GM12878 (cell line): ENCODE results near the gene MDK. TPM values are rescaled to one million over a fixed set of nuclear protein-coding genes. Genes with fewer than 3 reads are reported as not detected.
A peak's percentile ranks its signal among the peaks of the same experiment; 100 is the strongest.

Experiments used
- ATAC-seq: fragments of 200-7000 bp; cut with Tn5 transposase; 3 replicates; pipeline ENCODE4 v1.9.1; 2020; ENCODE audit warnings: mild to moderate bottlenecking, moderate library complexity
- BruUV-seq: library from RNA; stranded (reverse); fragments of 400-500 nt; replicated peaks from 2 replicates; lab custom pipeline; 2021; lab: Mats Ljungman, UMichigan
- CTCF ChIA-PET: fragments of 300-600 bp; sonication (Branson Sonifier 250); formaldehyde crosslinking; extraction: SDS; loops from one replicate; lab custom pipeline; 2021; ENCODE audit warnings: inconsistent platforms; lab: Yijun Ruan, JAX
- POLR2A ChIA-PET: fragments of 350-600 bp; formaldehyde crosslinking; extraction: SDS; loops from one replicate; lab custom pipeline; 2021; ENCODE audit warnings: inconsistent platforms; lab: Charles Lee
- RAD21 ChIA-PET: fragments of 300-600 bp; sonication (Branson Sonifier 250); formaldehyde crosslinking; loops from one replicate; lab custom pipeline; 2023; ENCODE audit warnings: antibody characterized with exemption; ENCODE audit not compliant: unreplicated experiment; lab: Charles Lee
- SMC1A ChIA-PET: fragments of 300-600 bp; sonication (Branson Sonifier 250); formaldehyde crosslinking; loops from one replicate; lab custom pipeline; 2023; ENCODE audit not compliant: unreplicated experiment, uncharacterized antibody; lab: Charles Lee
- DNase-seq: peaks from one replicate; pipeline ENCODE4 v3.0.0-alpha.2; 2011; ENCODE audit warnings: low read depth, low spot score
- FAIRE-seq: peaks from 3 replicates; lab custom pipeline; 2011; peaks lifted over from hg19 to GRCh38; lab: Jason Lieb, UNC
- H2AFZ ChIP-seq: 2 replicates; pipeline ENCODE4 v1.6.0; 2011; ENCODE audit warnings: low read depth, low read length, control low read depth; ENCODE audit not compliant: control insufficient read depth
- H3K27ac ChIP-seq: 2 replicates; pipeline ENCODE4 v1.5.1; 2011; ENCODE audit warnings: control low read depth; ENCODE audit not compliant: control insufficient read depth, insufficient read depth
- H3K27me3 ChIP-seq, 2 experiments: replicated peaks in 1 of 2; 2 replicates each; pipeline versions ENCODE4 v1.6.0 to v1.6.1; 2011; ENCODE audit warnings: low read length in 1 of 2; ENCODE audit not compliant: control insufficient read depth in 2 of 2, insufficient read depth in 2 of 2
- H3K36me3 ChIP-seq, 2 experiments: 2 replicates each; pipeline ENCODE4 v1.5.1; 2011; ENCODE audit warnings: low read length in 1 of 2; ENCODE audit not compliant: control insufficient read depth in 2 of 2, insufficient read depth in 2 of 2
- H3K4me1 ChIP-seq: 2 replicates; pipeline ENCODE4 v1.6.1; 2011; ENCODE audit warnings: mild to moderate bottlenecking, low read length, moderate library complexity, mixed read lengths; ENCODE audit not compliant: control insufficient read depth, insufficient read depth
- H3K4me2 ChIP-seq: 2 replicates; pipeline ENCODE4 v1.6.0; 2011; ENCODE audit warnings: control low read depth; ENCODE audit not compliant: control insufficient read depth, insufficient read depth
- H3K4me3 ChIP-seq: fragments of 200-600 bp; sonication (generic); 2 replicates; pipeline ENCODE4 v1.5.1; 2016
- H3K79me2 ChIP-seq: 2 replicates; pipeline ENCODE4 v1.6.0; 2011; ENCODE audit warnings: low read length; ENCODE audit not compliant: control insufficient read depth, insufficient read depth
- H3K9ac ChIP-seq: 2 replicates; pipeline ENCODE4 v1.8.0; 2011; ENCODE audit warnings: low read length, control low read depth, mixed read lengths; ENCODE audit not compliant: control insufficient read depth, insufficient read depth
- H3K9me3 ChIP-seq: replicated peaks from 3 replicates; pipeline ENCODE4 v1.5.1; 2011; ENCODE audit warnings: mild to moderate bottlenecking, low read length; ENCODE audit not compliant: control insufficient read depth, insufficient read depth
- H4K20me1 ChIP-seq: 2 replicates; pipeline ENCODE4 v1.6.0; 2011; ENCODE audit not compliant: control insufficient read depth, insufficient read depth
- BACH1 ChIP-seq: fragments of 450-650 bp; IDR thresholded peaks from 2 replicates; pipeline ENCODE4 v1.6.1; 2017; ENCODE audit warnings: mild to moderate bottlenecking, borderline replicate concordance
- EED ChIP-seq: sonication (generic); IDR thresholded peaks from 2 replicates; pipeline ENCODE4 v1.6.1; 2016; ENCODE audit warnings: antibody characterized with exemption, low read depth
- FOXM1 ChIP-seq: IDR thresholded peaks from 2 replicates; pipeline ENCODE4 v1.6.1; 2012; ENCODE audit warnings: low read depth, mild to moderate bottlenecking, inconsistent platforms, low read length, moderate library complexity
- IKZF2 ChIP-seq, 2 experiments: fragments of 450-650 bp; IDR thresholded peaks; 2 replicates each; pipeline ENCODE4 v1.6.1; 2017; ENCODE audit warnings: mild to moderate bottlenecking in 2 of 2, moderate library complexity in 2 of 2
- NFXL1 ChIP-seq: fragments of 450-650 bp; IDR thresholded peaks from 2 replicates; pipeline ENCODE4 v1.6.1; 2017; ENCODE audit warnings: antibody characterized with exemption, mild to moderate bottlenecking, borderline replicate concordance
- NFYA ChIP-seq: IDR thresholded peaks from 2 replicates; pipeline ENCODE4 v1.6.1; 2011; ENCODE audit warnings: low read depth, mild to moderate bottlenecking, low read length, improper control_type of control experiment, borderline replicate concordance
- SIX5 ChIP-seq: IDR thresholded peaks from 2 replicates; pipeline ENCODE4 v1.6.1; 2011; ENCODE audit warnings: mild to moderate bottlenecking, low read depth, low read length, moderate library complexity; ENCODE audit not compliant: severe bottlenecking
- WGBS: methylation state at CpG from one replicate; pipeline ENCODE4 v1.1.6; 2016; ENCODE audit warnings: low lambda C conversion rate; ENCODE audit not compliant: insufficient replicate concordance, insufficient coverage; ENCODE audit errors: missing lambda C conversion rate; 5-methylcytosine and 5-hydroxymethylcytosine counted together
- in situ Hi-C: fragments of 300-500 bp; cut with MboI; formaldehyde crosslinking; loops from 9 replicates; pipeline ENCODE4 v1.14.3; 2018; ENCODE audit warnings: mixed read lengths
- intact Hi-C: fragments of 100-400 bp; cut with micrococcal nuclease; formaldehyde crosslinking; loops from one replicate; pipeline ENCODE4 v1.14.2; 2022; ENCODE audit not compliant: unreplicated experiment
- polyA plus RNA-seq, 11 experiments: library from polyadenylated mRNA; depleted of rRNA in 4 of 11; unstranded in 6 of 11; stranded (reverse) in 5 of 11; fragments of >200 nt; fragmentation: Nextera tagmentation in 4 of 11; fragmentation: Illumina TruSeq in 1 of 11; extraction: Ambion mirVana in 4 of 11; extraction: Trizol in 1 of 11; gene quantifications; 1 replicate in 1 of 11; 2 replicates in 10 of 11; pipeline versions ENCODE4 v1.2.1 to v1.2.3, GENCODE V29; 2011 to 2016; ENCODE audit warnings: inconsistent platforms in 2 of 11, missing spikeins in 2 of 11, low read depth in 1 of 11
- total RNA-seq, 4 experiments: library from RNA; depleted of rRNA in 3 of 4; stranded (reverse); fragments of >200 nt in 3 of 4; fragmentation: Illumina TruSeq in 1 of 4; extraction: Trizol in 1 of 4; gene quantifications; 2 replicates each; pipeline versions ENCODE4 v1.2.1 to v1.2.3, GENCODE V29; 2013 to 2021
- TF ChIP-seq, protein P1 (sequence below): IDR thresholded peaks from 2 replicates; pipeline ENCODE4 v1.6.1; 2012; ENCODE audit warnings: low read depth, low read length, improper control_type of control experiment
- TF ChIP-seq, protein P2 (sequence below): IDR thresholded peaks from 2 replicates; pipeline ENCODE4 v1.6.1; 2011; ENCODE audit warnings: borderline replicate concordance, low read depth, mild to moderate bottlenecking, moderate library complexity, mixed read lengths, low read length; ENCODE audit not compliant: insufficient read depth; ENCODE audit errors: extremely low read length

The MDK gene
- total and polyA plus RNA-seq, 10 of the 15 experiments (the other 5 are each of a cell fraction or from before 2014, with no cell fraction given), result 0.77 to 17.8 (median 9.9) TPM

DNA sequence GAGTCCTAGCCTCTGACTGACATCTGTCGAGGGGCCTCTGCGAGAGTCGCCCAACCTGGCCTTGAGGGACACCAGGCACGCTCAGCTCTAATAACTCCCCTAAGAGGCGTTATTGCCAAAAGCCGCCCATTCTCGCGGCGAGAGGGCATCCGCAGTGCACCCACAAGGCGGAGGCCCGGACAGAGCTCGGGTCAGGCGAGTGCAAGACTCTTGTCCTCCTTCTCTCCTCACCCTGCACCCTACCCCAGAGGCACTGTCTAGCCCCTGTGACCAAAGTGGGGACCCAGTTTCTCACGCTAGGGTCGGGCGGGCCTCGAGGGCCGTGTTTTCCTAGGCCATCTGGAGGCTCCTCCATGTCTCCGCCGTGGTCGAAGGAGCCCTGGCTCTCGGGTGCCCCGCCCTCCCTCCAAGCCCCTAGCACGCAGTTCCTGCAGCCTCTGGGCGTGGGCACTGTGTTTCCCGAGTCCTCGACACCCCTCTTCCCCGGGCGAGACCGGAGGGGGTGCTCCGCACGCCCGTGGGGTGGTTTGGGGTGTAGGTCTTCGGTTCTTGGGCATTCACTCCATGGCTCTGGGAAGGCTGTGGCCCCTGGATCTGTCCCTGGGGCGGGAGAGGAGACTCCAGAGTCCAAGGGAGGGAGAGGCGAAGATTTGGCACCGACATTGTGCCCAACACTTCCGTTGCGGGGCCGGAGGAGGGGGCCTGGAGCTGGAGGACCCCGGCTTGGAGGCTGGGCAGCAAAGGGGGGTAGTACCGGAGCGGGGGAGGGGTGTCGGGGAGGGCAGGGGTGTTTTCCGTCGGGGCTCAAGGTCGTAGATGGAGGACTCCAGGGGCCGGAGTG lies 9.1 kb downstream of the MDK start:
- FAIRE-seq (no peak), DNase-seq (no peak), ATAC-seq (peak; percentile 4; the same call in 2 of the 3 replicates)
- in situ Hi-C loops, result loop anchor here (10.0 kb wide), 1 partner anchor 144 kb away; no protein-coding TSS in a partner anchor
- Histone ChIP-seq H2AFZ (no peak overlapping the region), H3K9ac (no peak overlapping the region), H3K4me3 (peak overlapping the region; percentile 74; the same call in 1 of the 2 replicates), H3K79me2 (no peaks in the 10 kb centered on the region), H3K36me3 (no peaks in the 10 kb centered on the region), H3K4me1 (peaks cover 6% of the 10 kb centered on the region), H3K9me3 (no peaks in the 10 kb centered on the region), H4K20me1 (no peaks in the 10 kb centered on the region), H3K4me2 (peak overlapping the region; percentile 84), H3K27ac (no peak overlapping the region), H3K27me3 (peaks cover 13 to 16% of the 10 kb centered on the region in 2 experiments)
- ChIA-PET POLR2A (no interaction called here), CTCF (interaction anchor here (0.8 to 6.7 kb wide), 12 partner anchors 11 to 227 kb away, joined by 3 to 94 read pairs (median 10); partner anchors contain the start of genes ATG13 and HARBI1), SMC1A (interaction anchor here (0.6 to 4.9 kb wide), 10 partner anchors 28 to 235 kb away, joined by 3 to 24 read pairs (median 4); no protein-coding TSS in a partner anchor), RAD21 (interaction anchor here (0.6 to 3.4 kb wide), 11 partner anchors 10 to 141 kb away, joined by 3 to 16 read pairs (median 5); no protein-coding TSS in a partner anchor)
- TF ChIP-seq SIX5 (no peak), NFXL1 (no peak), BACH1 (no peak), IKZF2 (IDR thresholded peaks at IDR 0.05) (no peak), FOXM1 (no peak), NFYA (no peak), EED (no peak)
- TF ChIP-seq, protein P1, sequence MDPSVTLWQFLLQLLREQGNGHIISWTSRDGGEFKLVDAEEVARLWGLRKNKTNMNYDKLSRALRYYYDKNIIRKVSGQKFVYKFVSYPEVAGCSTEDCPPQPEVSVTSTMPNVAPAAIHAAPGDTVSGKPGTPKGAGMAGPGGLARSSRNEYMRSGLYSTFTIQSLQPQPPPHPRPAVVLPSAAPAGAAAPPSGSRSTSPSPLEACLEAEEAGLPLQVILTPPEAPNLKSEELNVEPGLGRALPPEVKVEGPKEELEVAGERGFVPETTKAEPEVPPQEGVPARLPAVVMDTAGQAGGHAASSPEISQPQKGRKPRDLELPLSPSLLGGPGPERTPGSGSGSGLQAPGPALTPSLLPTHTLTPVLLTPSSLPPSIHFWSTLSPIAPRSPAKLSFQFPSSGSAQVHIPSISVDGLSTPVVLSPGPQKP, result no peak
- TF ChIP-seq, protein P2, sequence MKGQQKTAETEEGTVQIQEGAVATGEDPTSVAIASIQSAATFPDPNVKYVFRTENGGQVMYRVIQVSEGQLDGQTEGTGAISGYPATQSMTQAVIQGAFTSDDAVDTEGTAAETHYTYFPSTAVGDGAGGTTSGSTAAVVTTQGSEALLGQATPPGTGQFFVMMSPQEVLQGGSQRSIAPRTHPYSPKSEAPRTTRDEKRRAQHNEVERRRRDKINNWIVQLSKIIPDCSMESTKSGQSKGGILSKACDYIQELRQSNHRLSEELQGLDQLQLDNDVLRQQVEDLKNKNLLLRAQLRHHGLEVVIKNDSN, result no peak
- BruUV-seq, result no TSS peak
- 36% methylated on average over 35 of the region's 49 CpGs for WGBS
- intact Hi-C loops, result no loop called here
